DMS53 (cell line): ENCODE results near the gene MAPT.
"Not testable (repeated sequence)": the region's sequence is repeated elsewhere in the genome, so short reads cannot be mapped to it uniquely, and the experiment has no call there.

ENCODE experiments used
- DNase-seq: peaks from one replicate; lab custom pipeline; 2025; lab: John Stamatoyannopoulos, UW

Gene MAPT

GRCh38 chr17:45992904-45993303, 98.5 kb downstream of the MAPT start:
- peak; percentile 33 for DNase-seq

- peak; percentile 72 for DNase-seq
Observed at GRCh38 chr17:45993962-45994627, 99.7 kb downstream of the MAPT start.

GRCh38 chr17:45994987-45995386, 100.6 kb downstream of the MAPT start:
- no peak for DNase-seq

GRCh38 chr17:45995627-45996270, 101.4 kb downstream of the MAPT start:
- DNase-seq = no peak

- DNase-seq = no peak
Observed at GRCh38 chr17:45996282-45996937, 102.1 kb downstream of the MAPT start.

GRCh38 chr17:45997166-45997565, 102.8 kb downstream of the MAPT start:
- DNase-seq = no peak

GRCh38 chr17:45997624-45998023, 103.3 kb downstream of the MAPT start:
- DNase-seq = no peak

- no peak for DNase-seq
Observed at GRCh38 chr17:45998987-45999899, 104.9 kb downstream of the MAPT start, which contains the start of gene STH. TSS of gene STH (plus strand) at chr17:45999250. CDS start at chr17:45999280, 30 bp downstream.

GRCh38 chr17:45999900-46000290, 105.5 kb downstream of the MAPT start:
- DNase-seq = no peak

- no peak for DNase-seq
Observed at GRCh38 chr17:46000292-46000691, 105.9 kb downstream of the MAPT start.

GRCh38 chr17:46000757-46001156, 106.4 kb downstream of the MAPT start:
- no peak for DNase-seq

GRCh38 chr17:46001390-46002310, 107.3 kb downstream of the MAPT start:
- peak; percentile 73 for DNase-seq

- DNase-seq = peak; percentile 84
Observed at GRCh38 chr17:46002311-46002972, 108.1 kb downstream of the MAPT start.

- no peak for DNase-seq
Observed at GRCh38 chr17:46002973-46003316, 108.6 kb downstream of the MAPT start.

GRCh38 chr17:46003907-46004748, 109.8 kb downstream of the MAPT start:
- peak; percentile 66 for DNase-seq

GRCh38 chr17:46006082-46006481, 111.7 kb downstream of the MAPT start:
- DNase-seq = not testable (repeated sequence)

GRCh38 chr17:46007461-46007965, 113.2 kb downstream of the MAPT start:
- no peak for DNase-seq

GRCh38 chr17:46008591-46008990, 114.2 kb downstream of the MAPT start:
- no peak for DNase-seq
